ENCODE measurements around the gene DYSF.

The DYSF gene

DNA sequence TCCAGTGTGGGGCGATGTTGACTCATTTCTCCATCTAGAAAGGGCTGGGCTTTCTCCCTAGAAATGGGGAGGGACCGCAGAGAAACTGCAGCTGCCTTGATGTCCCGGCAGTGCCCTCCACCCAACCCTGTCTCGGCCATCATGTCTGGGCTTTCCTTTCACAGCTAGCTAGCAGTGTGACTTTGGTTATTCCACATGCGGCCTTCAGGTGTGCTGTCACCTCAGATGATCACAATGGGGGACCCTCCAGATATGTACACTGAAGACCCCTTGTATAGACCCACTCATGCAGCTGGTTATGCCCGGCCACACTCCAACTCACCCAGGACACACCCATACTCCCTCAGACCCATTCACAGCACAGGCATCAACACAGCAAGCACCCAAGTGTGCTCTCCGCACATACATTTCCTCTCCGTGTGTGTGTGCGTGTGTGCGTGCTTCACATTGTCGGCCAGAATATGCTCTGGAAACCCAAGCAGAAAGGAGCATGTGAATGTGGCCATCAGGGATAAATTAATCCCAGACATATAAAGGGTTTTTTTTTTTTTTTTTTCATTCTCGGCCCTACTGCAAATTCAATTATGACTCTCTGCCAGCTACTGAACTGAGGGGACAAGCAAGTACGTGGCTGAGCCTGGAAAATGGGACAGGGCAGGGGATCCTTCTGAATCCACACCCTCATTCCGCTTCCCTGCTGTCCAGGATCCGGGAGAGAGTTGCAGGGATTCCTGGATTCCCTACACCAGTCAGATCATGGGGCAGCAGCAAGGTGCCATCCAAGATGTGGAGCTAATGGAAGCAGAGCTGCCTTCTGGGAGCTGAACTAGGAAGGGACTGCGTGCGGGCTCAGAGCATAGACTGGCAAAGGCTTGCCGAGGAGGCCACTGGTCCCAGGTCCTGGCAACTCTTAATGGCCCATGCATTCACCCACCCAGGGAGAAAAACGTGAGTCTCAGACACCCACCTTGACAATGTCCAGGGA is 240.2 kb downstream of the DYSF start:
- DNase-seq (ENCODE audit: low spot score): no peak

- DNase-seq (ENCODE audit: low spot score): no peak
These were observed 241.3 kb downstream of the DYSF start for GRCh38 chr2:71694501-71695234.

DNA sequence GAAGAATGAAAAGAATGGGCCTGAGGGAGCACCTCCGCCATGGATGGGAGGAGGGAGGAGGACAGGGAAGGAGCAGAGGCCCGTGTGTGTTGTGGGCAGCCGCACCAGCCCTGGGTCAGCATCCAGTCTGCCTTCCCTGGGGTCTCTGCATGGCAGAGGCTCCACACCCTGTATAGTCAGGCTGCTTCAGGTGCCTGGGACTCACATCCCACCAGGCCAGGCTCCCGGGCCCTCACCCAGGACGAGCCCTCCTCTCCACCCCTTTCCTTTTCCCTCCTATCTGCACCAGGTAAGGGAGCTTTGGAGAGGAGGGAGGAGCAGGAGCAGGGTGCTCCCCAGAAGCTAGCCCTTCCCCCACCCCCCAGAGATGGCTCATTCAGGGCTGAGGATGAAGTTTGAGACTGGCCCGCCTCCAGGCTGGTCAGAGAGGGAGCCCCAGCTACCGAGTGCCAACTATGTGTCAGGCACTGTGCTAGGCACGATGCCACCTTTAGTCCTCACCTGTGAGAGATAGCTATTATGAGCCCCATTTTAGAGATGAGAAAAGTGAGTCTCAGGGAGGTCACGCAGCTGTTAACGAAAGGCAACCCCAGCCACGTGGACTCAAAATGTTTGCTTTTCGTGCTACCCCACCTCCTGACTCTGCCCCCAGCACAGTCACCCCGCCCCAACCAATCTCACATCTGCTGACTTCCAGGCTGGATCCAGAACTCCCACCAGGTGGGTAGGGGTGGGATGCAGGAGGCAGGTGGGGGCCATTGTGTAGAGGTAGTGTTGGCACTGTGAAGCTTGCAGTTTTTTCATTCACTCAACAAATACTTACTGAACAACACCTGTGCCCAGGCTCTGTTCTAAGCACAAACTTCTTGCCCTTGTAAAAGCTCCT is 242.1 kb downstream of the DYSF start:
- DNase-seq (ENCODE audit: low spot score): no peak

DNA sequence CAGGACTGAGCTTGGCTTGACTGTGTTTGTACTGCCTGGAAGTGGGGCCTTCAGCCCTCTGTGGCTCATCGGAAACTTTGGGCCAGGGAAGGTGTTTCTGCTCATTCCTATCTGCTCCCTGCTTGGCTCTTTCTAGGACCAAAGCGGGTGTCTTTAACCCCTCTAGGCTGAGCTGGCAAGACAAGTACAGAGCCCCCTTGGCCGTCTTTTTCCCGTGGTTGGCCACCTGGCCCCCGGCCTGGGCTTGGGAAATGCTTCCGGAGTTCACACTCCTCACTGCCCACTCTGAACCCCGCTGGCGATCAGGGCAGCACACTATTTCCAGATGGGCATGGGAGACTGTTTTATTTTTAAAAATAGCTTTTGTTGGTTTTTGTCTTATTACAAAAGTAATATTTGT is 243.0 kb downstream of the DYSF start:
- no peak for DNase-seq (ENCODE audit: low spot score)

DNA sequence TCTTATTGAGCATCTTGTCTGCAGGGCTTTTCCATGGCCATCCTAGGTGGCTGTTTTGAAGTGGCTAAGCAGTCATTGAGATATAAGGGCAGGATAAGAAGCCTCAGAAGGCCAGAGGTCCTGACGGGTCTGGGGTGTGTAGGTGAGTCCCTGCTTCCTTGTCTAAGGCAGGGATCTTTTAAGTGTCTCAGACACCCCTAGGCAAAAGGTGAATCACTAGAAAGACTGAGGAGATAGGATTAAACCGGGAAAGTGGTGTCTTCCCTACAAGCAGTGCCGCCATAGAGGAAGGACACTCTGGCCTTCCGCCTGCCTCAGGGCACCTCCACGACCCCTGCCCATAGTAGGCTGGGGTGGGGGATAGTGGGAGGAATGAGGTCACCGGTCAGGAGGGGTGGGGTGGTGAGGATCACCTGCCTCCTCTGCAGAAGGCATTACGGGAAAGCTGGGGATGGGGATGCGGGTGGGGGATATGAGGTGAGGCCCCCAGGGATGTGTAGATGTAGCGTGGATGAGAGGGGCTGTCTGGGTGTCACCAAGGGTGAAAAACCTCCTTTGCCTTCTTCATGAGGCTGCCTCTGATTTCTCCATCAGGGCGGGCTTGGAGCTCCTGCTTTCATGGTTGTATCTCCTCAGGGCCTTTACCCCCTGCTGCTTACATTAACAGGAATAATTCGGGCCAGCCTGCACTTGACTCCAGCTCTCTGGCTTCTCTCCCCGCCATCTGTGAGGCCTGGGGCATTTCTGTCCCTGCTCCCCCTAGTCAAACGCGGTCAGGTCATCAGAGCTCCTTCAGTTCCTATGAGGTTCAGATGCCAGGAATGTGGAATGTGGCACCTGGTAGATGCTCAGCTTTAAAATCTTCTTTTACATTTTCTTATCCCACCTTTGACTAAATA is 244.0 kb downstream of the DYSF start:
- DNase-seq (ENCODE audit: low spot score): no peak

- DNase-seq (ENCODE audit: low spot score): no peak
These were observed 246.1 kb downstream of the DYSF start for GRCh38 chr2:71699428-71699827.

DNA sequence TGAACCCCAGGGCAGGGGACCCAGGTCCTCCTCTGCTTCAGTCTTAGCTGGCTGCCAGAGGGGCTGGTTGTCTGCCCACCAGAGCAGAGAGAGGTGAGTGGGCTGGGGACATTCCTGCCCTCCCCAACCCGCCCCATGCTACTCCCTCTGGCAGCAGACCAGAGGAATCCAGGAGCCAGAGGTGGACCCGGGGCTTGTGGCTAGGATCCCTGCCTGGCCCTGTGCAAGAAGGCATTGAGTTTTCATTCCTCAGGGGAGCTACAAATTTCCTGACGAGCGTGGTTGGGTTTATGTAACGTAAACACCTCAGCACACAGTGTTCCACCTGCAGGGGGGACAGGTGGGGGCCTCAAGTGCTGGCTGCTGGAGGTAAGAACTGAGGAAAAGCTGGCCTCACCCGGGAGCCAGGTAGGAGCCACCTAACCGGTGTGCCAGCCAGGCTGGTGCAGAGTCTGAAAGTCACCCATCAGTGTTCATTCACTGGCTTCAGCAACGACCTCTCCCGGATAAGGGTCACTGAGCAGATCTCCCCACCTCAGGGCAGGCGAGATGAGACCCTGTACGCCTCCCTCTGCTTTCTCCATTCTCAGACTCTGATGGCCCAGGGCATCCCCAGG is 246.8 kb downstream of the DYSF start:
- no peak for DNase-seq (ENCODE audit: low spot score)

GRCh38 chr2:71700658-71701397 is 247.5 kb downstream of the DYSF start:
- DNase-seq (ENCODE audit: low spot score): no peak

GRCh38 chr2:71702071-71702970 is 249.0 kb downstream of the DYSF start:
- DNase-seq (ENCODE audit: low spot score): no peak

GRCh38 chr2:71702971-71703898 is 249.9 kb downstream of the DYSF start:
- no peak for DNase-seq (ENCODE audit: low spot score)

DNA sequence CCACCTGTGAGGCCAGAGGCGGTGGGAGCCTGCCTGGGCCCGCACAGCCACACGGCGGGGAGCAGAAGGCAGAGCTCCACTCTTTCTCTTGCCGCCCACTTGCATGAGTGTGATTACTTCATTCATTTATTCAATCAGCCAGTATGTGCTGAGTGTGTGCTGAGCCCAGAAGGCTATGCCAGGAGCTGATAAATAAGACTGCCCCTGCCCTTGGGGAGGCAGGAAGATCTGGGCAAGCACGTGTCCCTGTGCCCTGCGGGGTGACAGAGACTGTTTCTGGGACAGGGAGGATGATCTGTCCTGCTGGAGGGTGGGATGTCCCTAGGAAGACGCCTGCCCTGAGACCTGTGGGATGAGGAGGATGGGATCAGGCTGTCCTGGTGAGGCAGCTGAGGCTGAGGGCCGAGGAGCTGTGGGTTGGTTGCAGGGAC is 250.8 kb downstream of the DYSF start:
- DNase-seq (ENCODE audit: low spot score): no peak

DNA sequence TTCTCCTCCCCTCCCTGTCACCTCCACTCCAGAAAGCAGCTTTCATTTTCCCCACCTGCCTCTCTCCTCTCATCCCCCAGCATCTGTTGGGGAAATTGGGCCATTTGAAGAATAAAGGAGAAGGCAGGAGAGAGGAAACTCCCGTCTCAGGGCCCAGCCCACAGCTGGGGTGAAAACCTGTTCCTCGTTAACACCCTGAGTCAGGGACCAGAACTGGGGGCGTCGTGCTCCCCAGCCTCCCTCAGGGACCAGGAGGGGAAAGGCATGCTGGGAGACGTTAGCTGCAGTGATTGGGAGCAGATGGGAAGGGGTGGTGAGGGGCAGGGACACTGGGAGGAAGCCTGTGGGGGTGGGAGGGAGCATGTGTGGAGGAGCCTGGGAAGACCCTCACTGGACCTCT is 251.3 kb downstream of the DYSF start:
- DNase-seq (ENCODE audit: low spot score): no peak

DNA sequence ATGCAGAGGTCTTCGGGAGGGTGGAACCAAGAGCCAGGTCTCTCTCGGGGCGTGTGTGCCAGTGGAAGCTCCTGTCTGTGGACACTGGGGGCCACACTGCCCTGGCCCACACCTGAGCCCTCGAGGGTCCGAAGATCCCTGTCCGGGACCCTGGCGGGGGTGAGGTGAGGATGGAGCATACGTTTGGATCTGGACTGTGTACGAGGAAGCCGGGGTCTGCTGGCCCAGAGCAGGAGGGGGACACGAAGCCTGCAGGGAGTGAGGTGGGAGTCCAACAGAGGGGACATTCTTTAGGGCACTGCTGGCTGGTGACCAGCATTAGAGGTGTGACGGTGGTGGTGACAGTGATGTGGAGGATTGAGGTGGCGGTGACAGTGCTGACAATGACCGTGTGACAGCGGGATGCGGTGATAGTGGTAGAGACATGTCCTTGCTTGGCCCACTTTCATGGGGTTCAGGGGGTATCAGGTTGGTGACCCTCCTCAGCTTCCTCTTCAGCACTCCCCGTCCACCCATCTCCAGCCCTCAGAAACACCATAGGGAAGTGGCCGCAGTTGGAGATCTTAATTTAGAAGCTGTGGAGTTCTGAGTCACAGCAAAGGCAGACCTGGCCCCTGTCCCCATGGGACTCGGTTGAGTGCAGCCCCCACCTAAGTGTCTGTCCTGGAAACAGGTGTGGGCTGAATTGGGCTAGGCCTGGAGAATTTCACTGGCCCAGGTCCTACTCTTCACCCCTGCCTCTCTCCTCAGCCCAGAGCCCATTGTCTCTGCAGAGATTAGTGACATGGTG is 252.0 kb downstream of the DYSF start:
- DNase-seq (ENCODE audit: low spot score): no peak

- no peak for DNase-seq (ENCODE audit: low spot score)
These were observed 252.8 kb downstream of the DYSF start for GRCh38 chr2:71706121-71706520.

DNA sequence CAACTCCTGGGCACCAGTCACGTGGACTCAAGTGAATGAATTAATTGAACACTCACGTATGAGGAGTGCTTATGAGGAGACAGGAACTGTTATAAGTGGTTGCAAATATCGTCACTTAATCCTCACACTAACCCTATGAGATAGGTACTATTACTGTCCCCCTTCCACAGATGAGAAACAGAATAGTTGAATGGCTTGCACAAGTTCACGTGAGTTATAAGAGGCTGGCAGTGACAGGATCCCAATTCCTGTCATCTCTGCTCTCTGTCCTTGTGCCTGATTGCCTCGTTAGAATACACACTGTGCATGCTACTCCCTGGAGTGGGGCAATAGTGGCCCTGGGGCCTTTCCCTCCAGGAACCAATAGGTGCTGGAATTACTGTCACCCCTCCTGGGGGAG is 253.5 kb downstream of the DYSF start:
- DNase-seq (ENCODE audit: low spot score): no peak

- DNase-seq (ENCODE audit: low spot score): no peak
These were observed 257.2 kb downstream of the DYSF start for GRCh38 chr2:71710367-71711132.
